CD4-positive, alpha-beta T cell treated with Interleukin-4 for 1 hour (primary cell): ENCODE results near the gene FIGN.

ENCODE experiments used
- DNase-seq, 2 donors: peaks; one replicate each; pipeline ENCODE4 v3.0.0-alpha.2; 2020 to 2022

FIGN gene

GRCh38 chr2:163735685-163736432 is at the start of gene FIGN:
TSS of gene FIGN (minus strand) at chr2:163736008. CDS start at chr2:163734927, 1,081 bp downstream.
- DNase-seq: no peak

- no peak for DNase-seq
Measured at GRCh38 chr2:163785162-163785561, 49.4 kb upstream of the FIGN start.

GRCh38 chr2:163779970-163780597 is 44.3 kb upstream of the FIGN start:
- DNase-seq: no peak

- no peak for DNase-seq
Measured at GRCh38 chr2:163778045-163778781, 42.4 kb upstream of the FIGN start.

- no peak for DNase-seq
Measured at GRCh38 chr2:163775304-163775703, 39.5 kb upstream of the FIGN start.

- DNase-seq: no peak
Measured at GRCh38 chr2:163774862-163775261, 39.1 kb upstream of the FIGN start.

GRCh38 chr2:163773276-163773675 is 37.5 kb upstream of the FIGN start:
- no peak for DNase-seq

GRCh38 chr2:163771596-163771995 is 35.8 kb upstream of the FIGN start:
- no peak for DNase-seq

GRCh38 chr2:163768881-163769695 is 33.3 kb upstream of the FIGN start:
- DNase-seq: no peak

- DNase-seq: no peak
Measured at GRCh38 chr2:163767097-163767496, 31.3 kb upstream of the FIGN start.

GRCh38 chr2:163764566-163764965 is 28.8 kb upstream of the FIGN start:
- no peak for DNase-seq

- no peak for DNase-seq
Measured at GRCh38 chr2:163759013-163759412, 23.2 kb upstream of the FIGN start.

GRCh38 chr2:163757814-163758213 is 22.0 kb upstream of the FIGN start:
- no peak for DNase-seq

GRCh38 chr2:163756588-163756987 is 20.8 kb upstream of the FIGN start:
- DNase-seq: no peak

- DNase-seq: no peak
Measured at GRCh38 chr2:163755366-163755765, 19.6 kb upstream of the FIGN start.

- DNase-seq: no peak
Measured at GRCh38 chr2:163753726-163754125, 17.9 kb upstream of the FIGN start.

GRCh38 chr2:163752267-163752666 is 16.5 kb upstream of the FIGN start:
- no peak for DNase-seq

GRCh38 chr2:163751696-163752095 is 15.9 kb upstream of the FIGN start:
- no peak for DNase-seq

GRCh38 chr2:163748420-163748819 is 12.6 kb upstream of the FIGN start:
- DNase-seq: no peak

- no peak for DNase-seq
Measured at GRCh38 chr2:163741435-163741834, 5.6 kb upstream of the FIGN start.

- DNase-seq: no peak
Measured at GRCh38 chr2:163737563-163737962, 1.8 kb upstream of the FIGN start.

- DNase-seq: no peak
Measured at GRCh38 chr2:163737190-163737439, 1.3 kb upstream of the FIGN start.

- no peak for DNase-seq
Measured at GRCh38 chr2:163736433-163737189, 803 bp upstream of the FIGN start.
